Liver (tissue), 9 donors: Measurements from ENCODE around the gene RAPSN. TPM values are rescaled to one million over a fixed set of nuclear protein-coding genes. Genes with fewer than 3 reads are reported as not detected.

Source experiments
- DNase-seq: peaks from one replicate; pipeline ENCODE4 v3.0.0-alpha.2; 2017; ENCODE audit warnings: low spot score
- H3K27ac ChIP-seq, 2 donors: one replicate each; pipeline ENCODE4 v1.7.0; 2013; ENCODE audit warnings: inconsistent platforms in 2 of 2, low read length in 2 of 2, control low read depth in 1 of 2, low read depth in 1 of 2, mild to moderate bottlenecking in 1 of 2
- H3K27me3 ChIP-seq, 4 donors: one replicate each; pipeline versions ENCODE4 v1.6.1 to v1.7.0; 2013; ENCODE audit warnings: low read length in 3 of 4, inconsistent platforms in 1 of 4, mild to moderate bottlenecking in 1 of 4, moderate library complexity in 1 of 4; ENCODE audit not compliant: control insufficient read depth in 4 of 4, insufficient read depth in 4 of 4
- H3K36me3 ChIP-seq, 4 donors: one replicate each; pipeline versions ENCODE4 v1.6.1 to v1.7.0; 2013; ENCODE audit warnings: low read length in 3 of 4, mild to moderate bottlenecking in 3 of 4, low read depth in 1 of 4, moderate library complexity in 1 of 4; ENCODE audit not compliant: control insufficient read depth in 4 of 4, insufficient read depth in 3 of 4
- H3K4me1 ChIP-seq, 4 donors: one replicate each; pipeline versions ENCODE4 v1.6.1 to v1.7.0; 2013; ENCODE audit warnings: low read length in 3 of 4, mild to moderate bottlenecking in 3 of 4, moderate library complexity in 1 of 4; ENCODE audit not compliant: control insufficient read depth in 4 of 4, insufficient read depth in 4 of 4
- H3K4me3 ChIP-seq, 3 donors: one replicate each; pipeline versions ENCODE4 v1.6.1 to v1.7.0; 2013; ENCODE audit warnings: low read length in 3 of 3, control low read depth in 1 of 3, low read depth in 1 of 3, mild to moderate bottlenecking in 1 of 3
- H3K9ac ChIP-seq, 2 donors: one replicate each; pipeline ENCODE4 v1.7.0; 2013; ENCODE audit warnings: low read length in 2 of 2, mild to moderate bottlenecking in 2 of 2, moderate library complexity in 2 of 2, control low read depth in 1 of 2, low read depth in 1 of 2
- H3K9me3 ChIP-seq, 4 donors: one replicate each; pipeline versions ENCODE4 v1.6.1 to v1.7.0; 2013; ENCODE audit warnings: low read length in 3 of 4; ENCODE audit not compliant: control insufficient read depth in 4 of 4
- EGR1 ChIP-seq, 2 donors: IDR thresholded peaks; 2 replicates each; pipeline ENCODE4 v1.6.1; 2016 to 2018; ENCODE audit warnings: antibody characterized with exemption in 2 of 2, low read depth in 2 of 2
- FOXA2 ChIP-seq: IDR thresholded peaks from 2 replicates; pipeline ENCODE4 v1.6.1; 2016; ENCODE audit warnings: antibody characterized with exemption
- GABPA ChIP-seq, 2 donors: IDR thresholded peaks in 1 of 2; conservative IDR thresholded peaks in 1 of 2; 2 replicates each; pipeline ENCODE4 v1.6.1; 2016; ENCODE audit warnings: antibody characterized with exemption in 2 of 2, mild to moderate bottlenecking in 1 of 2, moderate library complexity in 1 of 2
- HNF4A ChIP-seq, 2 donors: conservative IDR thresholded peaks; 2 replicates each; pipeline ENCODE4 v1.6.1; 2016; ENCODE audit warnings: antibody characterized with exemption in 2 of 2, mild to moderate bottlenecking in 2 of 2
- HNF4G ChIP-seq: IDR thresholded peaks from 2 replicates; pipeline ENCODE4 v1.6.1; 2016; ENCODE audit warnings: antibody characterized with exemption
- JUND ChIP-seq, 2 donors: IDR thresholded peaks; 2 replicates each; pipeline ENCODE4 v1.6.1; 2016; ENCODE audit warnings: antibody characterized with exemption in 2 of 2
- NR2F2 ChIP-seq: IDR thresholded peaks from 2 replicates; pipeline ENCODE4 v1.6.1; 2016; ENCODE audit warnings: antibody characterized with exemption
- RAD21 ChIP-seq, 2 donors: IDR thresholded peaks; 2 replicates each; pipeline ENCODE4 v1.6.1; 2016; ENCODE audit warnings: antibody characterized with exemption in 2 of 2, mild to moderate bottlenecking in 2 of 2
- RXRA ChIP-seq, 2 donors: IDR thresholded peaks; 2 replicates each; pipeline ENCODE4 v1.6.1; 2017 to 2018; ENCODE audit warnings: antibody characterized with exemption in 2 of 2, mild to moderate bottlenecking in 1 of 2
- SP1 ChIP-seq: IDR thresholded peaks from 2 replicates; pipeline ENCODE4 v1.6.1; 2018; ENCODE audit warnings: antibody characterized with exemption, mild to moderate bottlenecking
- TAF1 ChIP-seq: conservative IDR thresholded peaks from 2 replicates; pipeline ENCODE4 v1.6.1; 2016; ENCODE audit warnings: antibody characterized with exemption, mild to moderate bottlenecking
- YY1 ChIP-seq: IDR thresholded peaks from 2 replicates; pipeline ENCODE4 v1.6.1; 2016; ENCODE audit warnings: antibody characterized with exemption, mild to moderate bottlenecking
- WGBS: extraction: QIAGEN DNeasy Blood & Tissue Kit; methylation state at CpG from one replicate; pipeline ENCODE4 v1.1.7; 2013; 5-methylcytosine and 5-hydroxymethylcytosine counted together
- polyA plus RNA-seq, 2 donors: library from polyadenylated mRNA; stranded (reverse) in 1 of 2; unstranded in 1 of 2; fragments of 200-250 nt in 1 of 2; fragments of >200 nt in 1 of 2; fragmentation: Nextera tagmentation in 1 of 2; extraction: Ambion mirVana in 1 of 2; gene quantifications; one replicate each; pipeline versions ENCODE4 v1.2.1 to v1.2.3, GENCODE V29; 2013 to 2015
- total RNA-seq, 2 donors: library from RNA; depleted of rRNA; stranded (reverse); fragments of >200 nt; gene quantifications; one replicate each; pipeline ENCODE4 v1.2.3, GENCODE V29; 2014
- TF ChIP-seq, protein P1 (sequence below): IDR thresholded peaks from 2 replicates; pipeline ENCODE4 v1.6.1; 2016; ENCODE audit warnings: antibody characterized with exemption
- TF ChIP-seq, protein P2 (sequence below): IDR thresholded peaks from 2 replicates; pipeline ENCODE4 v1.6.1; 2016; ENCODE audit warnings: antibody characterized with exemption
- TF ChIP-seq, protein P3 (sequence below): IDR thresholded peaks from 2 replicates; pipeline ENCODE4 v1.6.1; 2016; ENCODE audit warnings: antibody characterized with exemption
- TF ChIP-seq, protein P4 (sequence below): fragments of 150-350 bp; IDR thresholded peaks from 2 replicates; pipeline ENCODE4 v1.5.1; 2017; ENCODE audit warnings: improper control_type of control experiment, low read depth, low read length; ENCODE audit not compliant: missing input control
- TF ChIP-seq, protein P5 (sequence below): IDR thresholded peaks from 2 replicates; pipeline ENCODE4 v1.6.1; 2016; ENCODE audit warnings: antibody characterized with exemption, mild to moderate bottlenecking
- donor health status: healthy.
- donor health status: healthy.
- donor health status: healthy.
- donor health status: healthy.
- donor health status: healthy.

The RAPSN gene
- total and polyA plus RNA-seq, 4 donors: 0.12 to 0.59 (median 0.28) TPM; not detected in 1

DNA sequence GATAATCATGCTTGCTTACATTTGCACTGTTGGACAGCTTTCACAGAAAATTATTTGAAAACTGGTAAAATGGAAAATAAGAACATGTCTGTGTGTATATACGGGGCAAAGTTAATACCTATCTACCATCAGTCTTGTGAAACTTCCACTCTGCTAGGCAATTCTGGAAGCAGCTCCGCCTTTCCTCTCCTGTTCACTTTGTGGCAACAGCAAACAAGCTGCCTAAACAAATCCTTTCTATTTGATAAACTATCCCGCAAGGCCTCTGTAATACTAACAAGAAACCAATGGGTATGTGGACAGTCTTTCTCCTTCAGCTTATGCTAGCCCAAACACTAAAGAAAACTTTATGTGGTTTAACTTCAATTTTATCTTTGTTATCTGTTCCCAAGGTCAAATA, 39.2 kb upstream of the RAPSN start:
- peak overlapping the region; percentile 66 to 68 for H3K9ac ChIP-seq
- H3K27ac ChIP-seq: peak overlapping the region; percentile 71 to 82
- no peaks in the 10 kb centered on the region for H3K27me3 ChIP-seq
- no peak for DNase-seq
- peaks cover 0 to 30% (median 22%) of the 10 kb centered on the region in 4 donors for H3K36me3 ChIP-seq
- H3K4me1 ChIP-seq: peaks cover 1 to 21% (median 12%) of the 10 kb centered on the region in 4 donors
- WGBS: 27% methylated on average over 3 of the region's 3 CpGs
- TF ChIP-seq RAD21 (IDR thresholded peaks at IDR 0.05) (peak; percentile 34 to 66), NR2F2 (no peak), HNF4A (conservative IDR thresholded peaks at IDR 0.05) (peak; percentile 64 to 66), TAF1 (peak; percentile 57), YY1 (peak; percentile 93), FOXA2 (no peak), SP1 (peak; percentile 60), RXRA (IDR thresholded peaks at IDR 0.05) (peak; percentile 49 to 52), GABPA (IDR thresholded peaks at IDR 0.05 in 1 of 2, conservative IDR thresholded peaks at IDR 0.05 in 1 of 2) (peak in 1 of 2 donors; percentile 14), HNF4G (peak; percentile 57), JUND (IDR thresholded peaks at IDR 0.05) (no peak), EGR1 (IDR thresholded peaks at IDR 0.05; ENCODE audit: low read depth in 2 of 2) (peak; percentile 26 to 63)
- TF ChIP-seq, protein P1, sequence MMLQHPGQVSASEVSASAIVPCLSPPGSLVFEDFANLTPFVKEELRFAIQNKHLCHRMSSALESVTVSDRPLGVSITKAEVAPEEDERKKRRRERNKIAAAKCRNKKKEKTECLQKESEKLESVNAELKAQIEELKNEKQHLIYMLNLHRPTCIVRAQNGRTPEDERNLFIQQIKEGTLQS: no peak
- TF ChIP-seq, protein P2, sequence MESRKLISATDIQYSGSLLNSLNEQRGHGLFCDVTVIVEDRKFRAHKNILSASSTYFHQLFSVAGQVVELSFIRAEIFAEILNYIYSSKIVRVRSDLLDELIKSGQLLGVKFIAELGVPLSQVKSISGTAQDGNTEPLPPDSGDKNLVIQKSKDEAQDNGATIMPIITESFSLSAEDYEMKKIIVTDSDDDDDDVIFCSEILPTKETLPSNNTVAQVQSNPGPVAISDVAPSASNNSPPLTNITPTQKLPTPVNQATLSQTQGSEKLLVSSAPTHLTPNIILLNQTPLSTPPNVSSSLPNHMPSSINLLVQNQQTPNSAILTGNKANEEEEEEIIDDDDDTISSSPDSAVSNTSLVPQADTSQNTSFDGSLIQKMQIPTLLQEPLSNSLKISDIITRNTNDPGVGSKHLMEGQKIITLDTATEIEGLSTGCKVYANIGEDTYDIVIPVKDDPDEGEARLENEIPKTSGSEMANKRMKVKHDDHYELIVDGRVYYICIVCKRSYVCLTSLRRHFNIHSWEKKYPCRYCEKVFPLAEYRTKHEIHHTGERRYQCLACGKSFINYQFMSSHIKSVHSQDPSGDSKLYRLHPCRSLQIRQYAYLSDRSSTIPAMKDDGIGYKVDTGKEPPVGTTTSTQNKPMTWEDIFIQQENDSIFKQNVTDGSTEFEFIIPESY: peak; percentile 20
- TF ChIP-seq, protein P3, sequence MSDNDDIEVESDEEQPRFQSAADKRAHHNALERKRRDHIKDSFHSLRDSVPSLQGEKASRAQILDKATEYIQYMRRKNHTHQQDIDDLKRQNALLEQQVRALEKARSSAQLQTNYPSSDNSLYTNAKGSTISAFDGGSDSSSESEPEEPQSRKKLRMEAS: peak; percentile 34
- TF ChIP-seq, protein P4, sequence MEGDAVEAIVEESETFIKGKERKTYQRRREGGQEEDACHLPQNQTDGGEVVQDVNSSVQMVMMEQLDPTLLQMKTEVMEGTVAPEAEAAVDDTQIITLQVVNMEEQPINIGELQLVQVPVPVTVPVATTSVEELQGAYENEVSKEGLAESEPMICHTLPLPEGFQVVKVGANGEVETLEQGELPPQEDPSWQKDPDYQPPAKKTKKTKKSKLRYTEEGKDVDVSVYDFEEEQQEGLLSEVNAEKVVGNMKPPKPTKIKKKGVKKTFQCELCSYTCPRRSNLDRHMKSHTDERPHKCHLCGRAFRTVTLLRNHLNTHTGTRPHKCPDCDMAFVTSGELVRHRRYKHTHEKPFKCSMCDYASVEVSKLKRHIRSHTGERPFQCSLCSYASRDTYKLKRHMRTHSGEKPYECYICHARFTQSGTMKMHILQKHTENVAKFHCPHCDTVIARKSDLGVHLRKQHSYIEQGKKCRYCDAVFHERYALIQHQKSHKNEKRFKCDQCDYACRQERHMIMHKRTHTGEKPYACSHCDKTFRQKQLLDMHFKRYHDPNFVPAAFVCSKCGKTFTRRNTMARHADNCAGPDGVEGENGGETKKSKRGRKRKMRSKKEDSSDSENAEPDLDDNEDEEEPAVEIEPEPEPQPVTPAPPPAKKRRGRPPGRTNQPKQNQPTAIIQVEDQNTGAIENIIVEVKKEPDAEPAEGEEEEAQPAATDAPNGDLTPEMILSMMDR: peak; percentile 1
- TF ChIP-seq, protein P5, sequence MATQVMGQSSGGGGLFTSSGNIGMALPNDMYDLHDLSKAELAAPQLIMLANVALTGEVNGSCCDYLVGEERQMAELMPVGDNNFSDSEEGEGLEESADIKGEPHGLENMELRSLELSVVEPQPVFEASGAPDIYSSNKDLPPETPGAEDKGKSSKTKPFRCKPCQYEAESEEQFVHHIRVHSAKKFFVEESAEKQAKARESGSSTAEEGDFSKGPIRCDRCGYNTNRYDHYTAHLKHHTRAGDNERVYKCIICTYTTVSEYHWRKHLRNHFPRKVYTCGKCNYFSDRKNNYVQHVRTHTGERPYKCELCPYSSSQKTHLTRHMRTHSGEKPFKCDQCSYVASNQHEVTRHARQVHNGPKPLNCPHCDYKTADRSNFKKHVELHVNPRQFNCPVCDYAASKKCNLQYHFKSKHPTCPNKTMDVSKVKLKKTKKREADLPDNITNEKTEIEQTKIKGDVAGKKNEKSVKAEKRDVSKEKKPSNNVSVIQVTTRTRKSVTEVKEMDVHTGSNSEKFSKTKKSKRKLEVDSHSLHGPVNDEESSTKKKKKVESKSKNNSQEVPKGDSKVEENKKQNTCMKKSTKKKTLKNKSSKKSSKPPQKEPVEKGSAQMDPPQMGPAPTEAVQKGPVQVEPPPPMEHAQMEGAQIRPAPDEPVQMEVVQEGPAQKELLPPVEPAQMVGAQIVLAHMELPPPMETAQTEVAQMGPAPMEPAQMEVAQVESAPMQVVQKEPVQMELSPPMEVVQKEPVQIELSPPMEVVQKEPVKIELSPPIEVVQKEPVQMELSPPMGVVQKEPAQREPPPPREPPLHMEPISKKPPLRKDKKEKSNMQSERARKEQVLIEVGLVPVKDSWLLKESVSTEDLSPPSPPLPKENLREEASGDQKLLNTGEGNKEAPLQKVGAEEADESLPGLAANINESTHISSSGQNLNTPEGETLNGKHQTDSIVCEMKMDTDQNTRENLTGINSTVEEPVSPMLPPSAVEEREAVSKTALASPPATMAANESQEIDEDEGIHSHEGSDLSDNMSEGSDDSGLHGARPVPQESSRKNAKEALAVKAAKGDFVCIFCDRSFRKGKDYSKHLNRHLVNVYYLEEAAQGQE: peak; percentile 76
- H3K4me3 ChIP-seq: no peak overlapping the region
- no peaks in the 10 kb centered on the region for H3K9me3 ChIP-seq
